HG03354 (cell line): ENCODE results near the gene RCOR2.

Source experiments
- ATAC-seq: cut with Tn5 transposase; IDR thresholded peaks from one replicate; pipeline ENCODE4 v1.9.1; 2021; ENCODE audit warnings: mild to moderate bottlenecking; ENCODE audit not compliant: unreplicated experiment, poor library complexity, severe bottlenecking

The RCOR2 gene

GRCh38 chr11:63929616-63930015 is 12.7 kb upstream of the RCOR2 start:
- ATAC-seq: no peak

GRCh38 chr11:63923319-63923718 is 6.4 kb upstream of the RCOR2 start:
- ATAC-seq: no peak

- no peak for ATAC-seq
Observed at GRCh38 chr11:63922673-63923192, 5.8 kb upstream of the RCOR2 start.

- ATAC-seq: no peak
Observed at GRCh38 chr11:63920939-63921417, 4.0 kb upstream of the RCOR2 start.

- no peak for ATAC-seq
Observed at GRCh38 chr11:63920126-63920938, 3.4 kb upstream of the RCOR2 start.

- no peak for ATAC-seq
Observed at GRCh38 chr11:63919267-63920125, 2.5 kb upstream of the RCOR2 start.

- ATAC-seq: no peak
Observed at GRCh38 chr11:63918507-63919191, 1.7 kb upstream of the RCOR2 start.

- no peak for ATAC-seq
Observed at GRCh38 chr11:63917692-63918506, 935 bp upstream of the RCOR2 start.

GRCh38 chr11:63915961-63916836 is 765 bp downstream of the RCOR2 start:
- ATAC-seq: no peak

- no peak for ATAC-seq
Observed at GRCh38 chr11:63914896-63915691, 1.9 kb downstream of the RCOR2 start.

- no peak for ATAC-seq
Observed at GRCh38 chr11:63913866-63914830, 2.8 kb downstream of the RCOR2 start.

- no peak for ATAC-seq
Observed at GRCh38 chr11:63912678-63913077, 4.3 kb downstream of the RCOR2 start.

- ATAC-seq: no peak
Observed at GRCh38 chr11:63911876-63912275, 5.1 kb downstream of the RCOR2 start.

GRCh38 chr11:63911440-63911839 is 5.5 kb downstream of the RCOR2 start:
- ATAC-seq: no peak

GRCh38 chr11:63910675-63911074 is 6.3 kb downstream of the RCOR2 start:
- no peak for ATAC-seq
